ENCODE results near the gene TMEM178B. TPM values are rescaled to one million over a fixed set of nuclear protein-coding genes. Genes with fewer than 3 reads are reported as not detected.

The TMEM178B gene
- total RNA-seq, 4 donors from 2014 or later: 1.3 to 1.8 (median 1.5) TPM

- TF ChIP-seq POLR2A (IDR thresholded peaks at IDR 0.05): no peak
- no peak for TF ChIP-seq CTCF (IDR thresholded peaks at IDR 0.05 in 4 of 5, conservative IDR thresholded peaks at IDR 0.05 in 1 of 5)
- in situ Hi-C loops (cut with MboI; ENCODE audit: low sequenced_read_pairs in 4 of 4): no loop called here
- Histone ChIP-seq H3K4me1 (peaks cover 0 to 13% of the 10 kb centered on the region in 2 donors), H3K27me3 (no peaks in the 10 kb centered on the region), H3K9me3 (no peaks in the 10 kb centered on the region), H3K27ac (no peak overlapping the region), H3K4me3 (no peak overlapping the region), H3K36me3 (no peaks in the 10 kb centered on the region)
- ATAC-seq (no peak), DNase-seq (no peak)
- intact Hi-C loops (cut with DNase I; ENCODE audit: low total_unique reads): no loop called here
Observed at GRCh38 chr7:141464551-141464950, 390.7 kb downstream of the TMEM178B start.

- Histone ChIP-seq H3K27ac (no peak overlapping the region), H3K4me3 (no peak overlapping the region), H3K4me1 (peaks cover 0 to 13% of the 10 kb centered on the region in 2 donors), H3K9me3 (no peaks in the 10 kb centered on the region), H3K36me3 (no peaks in the 10 kb centered on the region), H3K27me3 (no peaks in the 10 kb centered on the region)
- no peak for TF ChIP-seq CTCF (IDR thresholded peaks at IDR 0.05 in 4 of 5, conservative IDR thresholded peaks at IDR 0.05 in 1 of 5)
- TF ChIP-seq POLR2A (IDR thresholded peaks at IDR 0.05): no peak
- DNase-seq (no peak), ATAC-seq (no peak)
- in situ Hi-C loops (cut with MboI; ENCODE audit: low sequenced_read_pairs in 4 of 4) (no loop called here), intact Hi-C loops (cut with DNase I; ENCODE audit: low total_unique reads) (no loop called here)
Observed at GRCh38 chr7:141466151-141466904, 392.5 kb downstream of the TMEM178B start.

GRCh38 chr7:141468341-141468740 is 394.5 kb downstream of the TMEM178B start:
- Histone ChIP-seq H3K4me1 (peaks cover 0 to 7% of the 10 kb centered on the region in 2 donors), H3K27me3 (no peaks in the 10 kb centered on the region), H3K27ac (no peak overlapping the region), H3K4me3 (no peak overlapping the region), H3K9me3 (no peaks in the 10 kb centered on the region), H3K36me3 (no peaks in the 10 kb centered on the region)
- in situ Hi-C loops (cut with MboI; ENCODE audit: low sequenced_read_pairs in 4 of 4): no loop called here
- intact Hi-C loops (cut with DNase I; ENCODE audit: low total_unique reads): no loop called here
- TF ChIP-seq CTCF (IDR thresholded peaks at IDR 0.05 in 4 of 5, conservative IDR thresholded peaks at IDR 0.05 in 1 of 5): no peak
- no peak for TF ChIP-seq POLR2A (IDR thresholded peaks at IDR 0.05)
- DNase-seq (no peak), ATAC-seq (no peak)

GRCh38 chr7:141475679-141476078 is 401.8 kb downstream of the TMEM178B start:
- Histone ChIP-seq H3K36me3 (no peaks in the 10 kb centered on the region), H3K9me3 (no peaks in the 10 kb centered on the region), H3K4me3 (no peak overlapping the region), H3K27ac (no peak overlapping the region), H3K27me3 (no peaks in the 10 kb centered on the region), H3K4me1 (peaks cover 0 to 7% of the 10 kb centered on the region in 2 donors)
- no peak for TF ChIP-seq POLR2A (IDR thresholded peaks at IDR 0.05)
- no peak for TF ChIP-seq CTCF (IDR thresholded peaks at IDR 0.05 in 4 of 5, conservative IDR thresholded peaks at IDR 0.05 in 1 of 5)
- intact Hi-C loops (cut with DNase I; ENCODE audit: low total_unique reads): no loop called here
- ATAC-seq (no peak), DNase-seq (no peak)
- in situ Hi-C loops (cut with MboI; ENCODE audit: low sequenced_read_pairs in 4 of 4): no loop called here
